Measurements from ENCODE around the gene PFKP. TPM values are rescaled to one million over a fixed set of nuclear protein-coding genes. Genes with fewer than 3 reads are reported as not detected.

The PFKP gene
- total and polyA plus RNA-seq, 2 experiments from 2014 or later: 24.6 to 48.9 TPM

GRCh38 chr10:3136763-3137611 lies 69.6 kb downstream of the PFKP start:
- Histone ChIP-seq H3K79me2 (no peaks in the 10 kb centered on the region), H3K4me3 (no peak overlapping the region), H3K9me3 (ENCODE audit: low read depth) (no peaks in the 10 kb centered on the region), H3K27ac (no peak overlapping the region), H3K9me2 (replicated peaks; ENCODE audit: insufficient read depth) (no peaks in the 10 kb centered on the region), H3K4me1 (ENCODE audit: insufficient read depth) (no peaks in the 10 kb centered on the region), H3K36me3 (replicated peaks; ENCODE audit: insufficient read depth, low read depth) (peaks cover 7% of the 10 kb centered on the region), H3K4me2 (no peak overlapping the region), H3K27me3 (no peaks in the 10 kb centered on the region), H2AFZ (no peak overlapping the region), H4K20me1 (ENCODE audit: insufficient read depth, poor library complexity, severe bottlenecking) (no peaks in the 10 kb centered on the region)
- WGBS (ENCODE audit: low lambda C conversion rate, missing lambda C conversion rate): 92% methylated on average over 21 of the region's 21 CpGs
- TF ChIP-seq CTCF (IDR thresholded peaks at IDR 0.05; ENCODE audit: poor library complexity): no peak
- no peak for TF ChIP-seq EZH2phosphoT487 (IDR thresholded peaks at IDR 0.05; ENCODE audit: low read depth, severe bottlenecking, unreplicated experiment)
- no peak for TF ChIP-seq EZH2 (IDR thresholded peaks at IDR 0.05; ENCODE audit: borderline replicate concordance)
- no peak for DNase-seq (ENCODE audit: low spot score)

GRCh38 chr10:3137958-3138726 lies 70.8 kb downstream of the PFKP start:
- H3K9me2 ChIP-seq (replicated peaks; ENCODE audit: insufficient read depth): no peaks in the 10 kb centered on the region
- no peak overlapping the region for H2AFZ ChIP-seq
- H3K4me3 ChIP-seq: no peak overlapping the region
- no peak overlapping the region for H3K27ac ChIP-seq
- peaks cover 7% of the 10 kb centered on the region for H3K36me3 ChIP-seq (replicated peaks; ENCODE audit: insufficient read depth, low read depth)
- no peaks in the 10 kb centered on the region for H3K4me1 ChIP-seq (ENCODE audit: insufficient read depth)
- DNase-seq (ENCODE audit: low spot score): no peak
- TF ChIP-seq EZH2phosphoT487 (IDR thresholded peaks at IDR 0.05; ENCODE audit: low read depth, severe bottlenecking, unreplicated experiment) (no peak), CTCF (IDR thresholded peaks at IDR 0.05; ENCODE audit: poor library complexity) (no peak), EZH2 (IDR thresholded peaks at IDR 0.05; ENCODE audit: borderline replicate concordance) (no peak)
- WGBS (ENCODE audit: low lambda C conversion rate, missing lambda C conversion rate): 95% methylated on average over 41 of the region's 41 CpGs
- H3K27me3 ChIP-seq: no peaks in the 10 kb centered on the region
- no peak overlapping the region for H3K4me2 ChIP-seq
- H3K9me3 ChIP-seq (ENCODE audit: low read depth): no peaks in the 10 kb centered on the region
- H3K79me2 ChIP-seq: no peaks in the 10 kb centered on the region
- no peaks in the 10 kb centered on the region for H4K20me1 ChIP-seq (ENCODE audit: insufficient read depth, poor library complexity, severe bottlenecking)

GRCh38 chr10:3139216-3139910 lies 72.0 kb downstream of the PFKP start:
- Histone ChIP-seq H2AFZ (no peak overlapping the region), H3K4me3 (no peak overlapping the region), H4K20me1 (ENCODE audit: insufficient read depth, poor library complexity, severe bottlenecking) (no peaks in the 10 kb centered on the region), H3K9me2 (replicated peaks; ENCODE audit: insufficient read depth) (no peaks in the 10 kb centered on the region), H3K36me3 (replicated peaks; ENCODE audit: insufficient read depth, low read depth) (peaks cover 7% of the 10 kb centered on the region), H3K27ac (no peak overlapping the region), H3K27me3 (no peaks in the 10 kb centered on the region), H3K79me2 (no peaks in the 10 kb centered on the region), H3K4me1 (ENCODE audit: insufficient read depth) (no peaks in the 10 kb centered on the region), H3K9me3 (ENCODE audit: low read depth) (no peaks in the 10 kb centered on the region), H3K4me2 (no peak overlapping the region)
- DNase-seq (ENCODE audit: low spot score): no peak
- WGBS (ENCODE audit: low lambda C conversion rate, missing lambda C conversion rate): 91% methylated on average over 10 of the region's 10 CpGs
- TF ChIP-seq EZH2 (IDR thresholded peaks at IDR 0.05; ENCODE audit: borderline replicate concordance): no peak
- no peak for TF ChIP-seq EZH2phosphoT487 (IDR thresholded peaks at IDR 0.05; ENCODE audit: low read depth, severe bottlenecking, unreplicated experiment)
- no peak for TF ChIP-seq CTCF (IDR thresholded peaks at IDR 0.05; ENCODE audit: poor library complexity)
